Epidermal melanocyte (primary cell): ENCODE measurements around the gene COL27A1.

ENCODE experiments used
- DNase-seq: peaks from one replicate; pipeline ENCODE4 v3.0.0; 2011; ENCODE audit warnings: low spot score; ENCODE audit not compliant: insufficient read length

The COL27A1 gene

GRCh38 chr9:114355821-114356220 is 200.5 kb downstream of the COL27A1 start:
- no peak for DNase-seq

GRCh38 chr9:114356792-114357191 is 201.5 kb downstream of the COL27A1 start:
- no peak for DNase-seq

- no peak for DNase-seq
Observed at GRCh38 chr9:114357360-114357759, 202.0 kb downstream of the COL27A1 start.

- DNase-seq = no peak
Observed at GRCh38 chr9:114357911-114358328, 202.6 kb downstream of the COL27A1 start.

GRCh38 chr9:114359801-114360200 is 204.5 kb downstream of the COL27A1 start:
- no peak for DNase-seq

- DNase-seq = no peak
Observed at GRCh38 chr9:114361542-114361941, 206.2 kb downstream of the COL27A1 start.
